Stimulated activated CD8-positive, alpha-beta memory T cell treated with anti-CD3 and anti-CD28 coated beads, Interleukin-12 subunit alpha, Interleukin-12 subunit beta, amount 100 ng/mL, for 24 hours (primary cell): Measurements from ENCODE around the gene COMT.

ENCODE experiments used
- DNase-seq: peaks from one replicate; pipeline ENCODE4 v3.0.0-alpha.2; 2020; ENCODE audit errors: extremely low read depth

COMT gene

DNA sequence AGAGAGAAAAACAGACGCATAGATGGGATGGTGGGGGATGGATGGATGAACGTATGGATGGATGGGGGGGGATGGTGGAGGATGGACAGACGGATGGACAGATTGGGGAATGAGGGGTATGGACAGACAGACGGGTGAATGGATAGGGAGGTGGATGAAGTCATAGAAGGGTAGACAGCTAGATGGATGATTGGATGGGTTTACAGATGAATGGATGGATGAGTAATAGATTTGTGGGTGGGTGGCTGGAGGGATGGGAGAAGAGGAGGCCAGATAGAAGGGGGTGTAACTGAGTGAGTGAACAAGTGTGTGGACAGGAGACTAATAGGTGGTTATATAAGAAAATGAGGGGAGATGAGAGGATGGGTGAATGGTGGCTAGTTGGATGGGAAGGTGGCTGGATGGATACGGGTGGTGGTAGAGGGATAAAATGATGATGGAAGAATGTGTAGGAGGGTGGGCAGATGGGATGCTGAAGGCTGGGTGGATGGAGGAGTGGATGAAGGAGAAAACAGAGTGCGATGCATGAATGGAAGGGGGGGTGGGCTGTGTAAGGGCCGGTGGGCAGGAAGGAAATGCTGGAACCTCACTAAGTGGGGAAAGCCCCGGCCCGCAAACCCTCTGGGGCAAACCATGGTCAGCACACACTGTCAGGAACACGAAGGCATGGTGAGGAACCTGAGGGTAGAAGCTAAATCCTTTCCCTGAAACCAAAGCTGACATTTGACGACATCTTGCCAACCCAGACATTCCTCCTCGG lies 53.5 kb downstream of the COMT start:
- no peak for DNase-seq

DNA sequence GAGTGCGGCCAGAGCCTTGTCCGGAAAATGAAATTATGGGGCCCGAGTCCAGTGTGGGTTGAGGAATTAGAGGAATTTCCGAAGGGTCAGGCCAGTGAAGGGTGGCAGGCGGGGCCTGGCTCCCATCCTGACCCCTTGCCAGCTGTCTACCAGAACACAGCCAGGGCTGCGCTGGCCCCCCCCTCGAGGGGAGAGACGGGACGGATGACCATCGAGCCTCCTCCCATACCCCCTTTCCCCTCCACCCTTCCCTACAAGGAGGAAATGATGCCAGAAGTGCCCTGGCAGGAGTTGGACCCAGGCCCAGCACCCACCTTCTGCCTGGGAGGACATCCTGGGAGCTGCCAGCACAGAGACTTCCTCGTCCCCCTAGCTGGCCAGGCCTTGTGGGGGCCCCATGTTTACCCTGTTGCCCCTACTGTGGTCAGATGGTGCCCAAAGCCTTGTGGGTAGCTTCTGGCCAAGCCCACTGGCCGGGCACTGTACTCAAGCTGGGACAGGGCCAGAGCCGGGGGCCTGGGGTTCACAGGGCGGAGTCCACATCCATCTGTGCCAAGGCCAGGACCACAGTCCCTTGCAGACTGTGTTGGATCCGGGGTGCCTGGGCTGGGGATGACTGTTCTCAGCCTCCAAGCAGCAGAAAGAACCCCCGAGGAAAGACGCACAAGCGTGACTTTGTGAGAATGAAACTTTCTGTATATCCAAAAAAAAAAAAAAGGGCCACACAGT lies 54.2 kb downstream of the COMT start:
- no peak for DNase-seq

DNA sequence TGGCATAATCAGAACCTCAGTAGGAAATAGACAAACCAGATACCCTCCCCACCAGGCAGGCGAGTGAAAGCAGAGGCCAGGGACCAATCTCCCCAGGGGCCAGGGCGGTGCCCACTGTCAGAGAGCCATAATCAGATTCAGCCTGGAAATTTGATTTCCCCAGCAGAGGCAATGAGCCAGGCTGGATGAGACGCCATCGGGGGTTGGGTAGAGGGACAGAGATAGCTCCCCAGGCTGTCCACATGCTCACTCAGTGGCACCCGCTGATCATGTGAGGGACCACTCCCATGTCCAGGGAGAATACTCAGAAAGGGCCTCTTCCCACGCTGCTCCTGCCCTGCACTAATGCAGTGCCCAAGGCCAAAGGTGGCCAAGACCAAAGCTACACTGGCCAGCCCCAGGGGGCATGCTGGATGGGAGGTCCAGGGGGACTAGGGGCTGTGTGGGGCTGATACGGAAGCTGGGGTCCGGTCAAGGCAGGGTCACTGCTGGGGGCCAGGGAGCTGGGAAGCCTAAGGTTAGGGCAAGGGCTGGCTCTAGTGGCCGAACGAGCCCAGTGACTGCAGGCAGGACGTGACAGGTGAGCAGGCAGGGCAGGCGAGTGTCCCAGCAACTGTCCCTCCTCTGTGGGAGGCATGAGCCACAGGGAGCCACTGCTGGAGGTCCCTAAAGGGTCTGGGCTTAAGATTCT lies 55.3 kb downstream of the COMT start:
- no peak for DNase-seq

DNA sequence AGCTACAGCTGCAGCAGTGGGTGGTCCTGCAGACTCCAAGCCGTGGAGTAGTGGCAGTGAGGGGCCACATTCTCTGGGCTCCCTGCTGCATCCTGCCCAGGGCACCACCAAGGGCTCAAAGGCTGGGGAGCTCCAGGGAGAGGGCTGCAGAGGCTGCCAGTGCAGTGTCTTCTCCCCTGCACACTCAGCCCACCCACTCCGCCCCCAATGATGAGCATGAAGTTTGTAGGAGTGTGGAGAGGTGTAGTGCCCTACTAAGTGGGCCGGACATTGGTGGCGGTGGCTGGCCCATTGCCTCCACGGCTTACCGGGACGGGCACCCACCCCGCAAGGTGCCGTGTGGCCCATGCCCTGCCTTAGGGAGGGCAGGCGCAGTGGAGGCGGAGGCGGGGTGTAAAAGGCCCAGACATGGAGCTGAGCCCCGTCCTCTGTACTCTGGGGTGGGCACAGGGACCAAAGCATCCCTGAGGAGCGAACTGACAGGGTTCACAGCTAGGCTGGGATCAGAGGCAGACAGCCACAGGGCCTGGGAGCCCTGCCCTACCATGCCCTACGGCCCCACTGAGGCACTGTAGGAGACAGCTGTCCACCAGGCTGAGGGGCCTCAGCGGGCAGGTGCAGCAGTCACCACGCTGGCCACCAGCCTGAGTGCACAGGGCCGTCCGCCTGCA lies 56.1 kb downstream of the COMT start:
- no peak for DNase-seq

DNA sequence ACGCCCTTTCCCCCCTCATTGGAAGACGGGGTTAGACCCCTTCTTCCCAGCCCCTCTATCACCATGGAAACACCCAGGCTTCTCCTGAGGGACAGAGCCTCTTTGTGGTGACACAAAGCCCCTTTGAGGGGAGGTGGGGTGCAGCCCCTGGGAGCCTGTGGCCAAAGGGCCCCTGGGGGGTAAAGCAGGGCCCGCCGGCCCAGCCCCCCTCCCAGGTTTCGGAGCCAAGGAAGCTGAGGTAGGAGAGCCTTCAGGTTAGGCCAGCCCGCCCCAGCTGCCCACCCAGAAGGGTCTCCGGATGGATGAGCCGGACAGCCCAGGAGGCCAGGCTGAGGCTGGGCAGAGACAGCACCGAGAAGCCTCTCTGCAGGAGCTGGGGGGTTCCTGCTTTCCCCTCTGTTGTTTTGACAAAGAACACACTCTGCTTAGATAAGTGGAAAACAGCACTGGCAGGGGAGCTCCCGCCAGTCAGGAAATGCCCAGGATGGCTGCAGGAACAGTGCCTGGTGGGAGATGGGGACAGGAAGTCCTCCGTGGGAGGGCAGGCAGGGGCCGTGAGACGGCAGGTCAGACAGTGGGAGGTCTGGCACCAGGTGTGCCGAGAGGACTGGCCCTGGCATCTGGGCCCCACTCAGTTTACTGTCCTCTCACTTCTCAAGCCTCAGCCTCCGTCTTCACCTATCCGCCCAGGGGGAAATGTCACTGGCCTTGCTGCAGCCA lies 56.8 kb downstream of the COMT start:
- DNase-seq: no peak

DNA sequence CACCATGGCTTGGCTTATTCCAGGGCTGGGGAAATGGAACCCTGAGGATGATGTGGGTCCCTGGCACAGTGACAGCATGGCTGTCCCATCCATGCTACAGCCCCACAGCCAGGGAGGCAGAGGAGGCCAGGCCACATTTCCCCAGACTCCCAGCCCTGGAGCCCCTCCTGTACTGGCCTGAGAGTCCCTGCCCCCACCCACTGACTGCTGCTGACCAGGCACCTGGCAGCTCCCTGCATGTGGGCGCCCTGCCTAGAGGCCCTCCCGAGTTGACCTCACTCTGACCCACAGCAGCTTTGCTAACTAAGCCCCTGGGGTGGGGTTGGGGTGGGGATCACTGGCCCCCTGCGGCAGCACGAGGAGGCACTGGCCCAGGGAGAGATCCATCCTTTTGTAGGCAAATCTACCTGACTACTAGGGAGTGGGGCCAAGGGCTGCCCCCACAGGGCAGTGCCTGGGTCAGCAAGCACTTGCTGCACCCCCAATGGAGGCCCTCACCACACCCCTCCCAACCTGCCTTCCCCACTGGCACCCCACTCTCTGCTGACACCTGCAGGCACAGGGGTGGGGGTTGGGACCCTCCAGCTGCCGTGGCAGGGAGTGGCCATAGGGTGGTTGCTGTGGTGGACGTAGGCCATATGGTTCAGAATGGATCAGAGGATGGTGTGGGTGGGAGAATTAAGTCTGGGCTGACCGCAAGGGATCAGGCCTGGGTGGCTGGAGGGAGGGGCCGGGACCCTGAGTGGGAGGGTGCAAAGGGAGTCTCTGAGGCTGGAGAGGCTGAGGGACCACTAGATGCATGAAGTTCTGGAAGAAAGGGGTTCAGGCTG lies 57.6 kb downstream of the COMT start:
- DNase-seq: no peak

DNA sequence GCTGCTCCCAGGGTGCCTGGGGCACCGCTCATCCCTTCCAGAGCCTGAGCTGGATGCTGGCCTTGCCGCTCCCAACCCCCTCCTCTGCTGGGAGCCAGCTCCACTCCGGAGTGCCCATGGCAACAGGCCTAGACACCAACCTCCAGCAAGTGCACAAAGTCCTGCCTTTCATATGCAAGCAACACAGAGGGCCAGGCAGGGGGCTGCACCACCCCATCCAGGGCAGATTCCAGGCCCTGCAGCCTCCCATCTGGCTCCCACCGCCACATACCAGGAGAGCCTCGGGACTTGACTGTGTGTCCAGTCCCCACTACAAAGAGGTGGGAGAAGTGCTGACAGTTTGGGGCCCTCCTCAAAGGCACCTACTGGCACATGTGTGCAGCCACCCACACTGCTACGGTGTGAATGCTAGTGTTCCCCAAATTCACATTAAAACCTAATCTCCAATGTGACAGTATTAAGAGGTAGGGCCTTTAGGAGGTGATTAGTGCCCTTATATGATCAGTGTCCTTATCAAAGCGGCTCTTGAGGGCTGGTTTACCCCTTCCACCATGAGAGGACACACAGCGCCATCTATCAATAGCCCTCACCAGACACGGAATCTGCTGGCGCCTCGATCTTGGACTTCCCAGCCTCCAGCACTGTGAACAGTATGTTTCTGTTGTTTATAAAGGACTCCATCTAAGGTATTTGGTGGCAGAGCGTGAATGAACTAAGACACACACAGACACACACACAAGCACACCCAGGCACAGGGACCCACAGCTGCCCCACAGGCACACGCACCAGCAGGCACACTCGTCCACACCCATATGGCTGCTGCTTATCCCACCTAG lies 58.9 kb downstream of the COMT start:
- no peak for DNase-seq

DNA sequence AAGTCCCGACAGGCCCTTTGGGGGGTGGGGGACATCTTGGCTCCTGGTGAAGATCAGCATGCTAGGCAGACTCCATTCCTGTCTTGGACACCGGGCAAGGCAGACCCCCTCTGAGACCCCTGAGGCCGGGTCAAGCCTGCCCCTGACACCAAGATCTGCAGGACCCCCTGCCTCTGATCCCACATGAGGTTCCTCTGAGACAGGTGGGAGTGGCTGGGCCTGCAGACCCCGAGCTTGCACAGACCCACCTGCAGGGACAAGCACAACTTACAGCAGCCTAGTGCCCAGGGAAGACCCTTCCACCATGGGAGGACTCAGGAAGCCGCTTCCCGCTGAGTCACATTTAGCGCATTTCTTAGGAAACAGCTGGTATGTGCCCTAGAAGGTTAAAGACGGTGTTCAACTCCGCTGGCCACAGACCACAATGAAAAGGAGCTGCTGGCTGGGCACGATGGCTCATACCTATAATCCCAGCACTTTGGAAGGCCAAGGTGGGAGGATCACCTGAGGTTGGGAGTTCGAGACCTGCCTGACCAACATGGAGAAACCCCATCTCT lies 59.6 kb downstream of the COMT start:
- no peak for DNase-seq

DNA sequence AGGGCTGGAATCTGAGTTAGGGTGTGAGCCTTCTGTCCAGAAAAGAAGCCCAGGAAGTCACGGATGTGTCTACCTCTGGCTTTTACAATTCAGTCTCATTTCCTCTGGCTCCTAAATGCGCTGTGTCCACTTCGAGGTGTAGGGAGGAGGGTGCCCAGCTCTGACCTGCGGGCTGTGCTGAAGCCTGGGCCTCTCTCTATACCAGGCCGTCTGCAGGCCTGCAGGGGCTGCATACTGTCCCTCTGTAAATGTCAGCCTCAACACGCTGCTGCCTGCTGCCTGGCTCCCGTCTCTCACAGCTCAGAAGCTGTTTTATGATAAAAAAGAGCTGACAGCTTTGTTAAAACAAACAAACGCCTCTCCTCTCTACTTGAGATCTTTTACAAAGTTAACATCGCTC lies 60.6 kb downstream of the COMT start:
- DNase-seq: no peak

DNA sequence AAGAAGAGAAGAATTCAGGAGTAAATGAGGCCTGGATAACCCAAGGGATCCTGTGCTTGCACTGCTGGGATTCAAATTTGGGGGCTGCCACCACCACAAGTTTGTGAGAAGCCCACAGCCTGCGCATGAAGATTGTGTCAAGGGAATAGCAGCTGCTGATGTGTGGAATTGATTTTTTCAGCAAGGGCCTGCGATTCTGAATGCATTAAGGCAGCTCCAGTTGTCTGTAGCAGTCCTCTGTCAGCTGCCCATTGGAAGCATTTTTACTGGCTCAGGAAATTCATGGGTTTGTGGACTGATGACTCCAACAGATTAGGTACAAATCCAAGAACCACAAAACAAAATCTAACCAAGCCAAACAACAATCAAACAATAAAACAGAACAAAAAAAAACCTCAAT lies 61.1 kb downstream of the COMT start:
- DNase-seq: no peak

DNA sequence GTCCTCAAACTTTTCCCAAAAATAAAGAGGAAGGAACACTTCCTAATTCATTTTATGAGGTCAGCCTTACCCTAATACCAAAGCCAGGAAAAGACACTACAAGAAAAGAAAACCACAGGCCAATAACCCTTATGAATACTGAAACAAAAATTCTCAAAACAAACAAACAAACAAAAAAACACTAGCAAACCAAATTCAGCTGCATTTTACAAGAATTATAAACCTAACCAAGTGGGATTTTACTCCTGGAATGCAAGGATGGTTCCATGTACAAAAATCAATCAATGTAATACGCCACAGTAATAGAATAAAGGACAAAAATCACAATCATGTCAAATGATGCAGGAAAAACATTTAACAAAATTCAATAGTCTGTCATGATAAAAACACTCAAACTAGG lies 61.7 kb downstream of the COMT start:
- no peak for DNase-seq

DNA sequence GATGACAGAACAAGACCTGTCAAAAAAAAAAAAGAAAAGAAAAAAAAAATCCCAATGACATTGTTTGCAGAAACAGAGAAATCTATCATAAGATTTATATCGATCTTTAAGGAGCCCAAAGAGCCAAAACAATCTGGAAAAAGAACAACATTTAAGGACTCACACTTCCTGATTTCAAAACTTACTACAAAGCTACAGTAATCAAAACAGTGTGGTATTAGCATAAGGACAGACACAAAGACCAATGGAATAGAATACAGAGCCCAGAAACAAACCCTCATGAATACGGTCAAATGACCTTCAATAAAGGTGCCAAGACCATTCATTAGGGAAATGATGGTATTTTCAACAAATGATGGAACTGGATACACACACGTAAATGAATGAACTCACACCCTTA lies 62.9 kb downstream of the COMT start:
- DNase-seq: no peak

DNA sequence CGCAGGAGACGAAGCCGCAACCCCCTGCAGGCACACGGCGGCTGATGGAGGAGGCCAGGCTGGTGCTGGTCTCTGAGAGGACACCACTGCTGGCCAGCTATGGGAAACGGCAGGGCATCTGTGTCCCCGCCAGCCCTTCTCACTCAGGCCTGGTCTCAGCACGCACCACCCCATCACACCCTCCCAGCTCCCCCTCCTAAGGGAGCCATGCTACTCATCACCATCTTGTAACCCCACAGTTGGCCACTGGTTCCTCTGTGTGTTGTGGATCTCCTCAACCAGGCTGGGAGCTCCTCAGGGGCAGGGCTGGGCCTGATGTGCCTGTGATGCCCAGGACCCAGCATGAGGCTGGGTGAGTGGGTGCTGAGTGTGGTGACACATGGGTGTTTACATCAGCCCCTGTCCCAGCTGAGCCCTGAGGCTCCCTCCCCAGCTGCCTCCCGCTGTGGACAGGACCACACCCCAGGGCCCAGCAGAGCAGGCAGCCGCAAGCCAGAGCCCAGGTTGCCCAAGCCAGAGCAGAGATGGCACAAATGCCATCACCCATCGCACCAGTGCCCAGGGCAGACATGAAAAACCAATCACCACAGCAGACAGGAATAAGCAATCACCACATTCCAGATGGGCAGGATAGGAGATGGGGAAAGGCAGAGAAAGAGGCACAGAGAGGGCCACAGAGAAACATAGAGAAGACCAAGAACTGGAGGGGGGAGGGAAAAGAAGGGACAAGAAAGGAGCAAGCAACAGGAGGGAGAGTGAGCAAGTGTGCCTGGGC lies 66.8 kb downstream of the COMT start:
- DNase-seq: no peak

DNA sequence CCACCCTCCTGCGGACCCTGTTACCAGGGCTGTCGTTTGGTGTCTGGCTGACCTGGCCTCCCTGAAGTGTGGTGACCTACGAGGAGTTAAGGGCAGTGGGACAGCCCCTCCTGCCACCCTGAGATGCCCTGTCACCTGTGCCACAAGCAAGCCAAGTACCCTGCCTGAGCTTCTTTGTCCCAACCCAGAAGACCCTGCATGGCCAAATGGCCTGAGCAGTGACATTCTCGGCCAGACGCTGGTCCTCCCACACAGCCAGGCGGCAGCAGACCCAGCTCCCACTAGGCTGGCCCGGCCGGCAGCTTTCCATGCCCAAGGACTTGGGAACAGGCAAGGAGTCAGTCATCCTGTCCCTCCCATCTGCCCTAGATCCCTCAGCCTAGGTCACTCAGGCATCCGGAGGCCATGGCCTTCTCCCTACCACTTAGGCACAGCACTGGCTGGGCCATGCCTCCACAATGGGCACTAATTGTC lies 67.5 kb downstream of the COMT start:
- no peak for DNase-seq

DNA sequence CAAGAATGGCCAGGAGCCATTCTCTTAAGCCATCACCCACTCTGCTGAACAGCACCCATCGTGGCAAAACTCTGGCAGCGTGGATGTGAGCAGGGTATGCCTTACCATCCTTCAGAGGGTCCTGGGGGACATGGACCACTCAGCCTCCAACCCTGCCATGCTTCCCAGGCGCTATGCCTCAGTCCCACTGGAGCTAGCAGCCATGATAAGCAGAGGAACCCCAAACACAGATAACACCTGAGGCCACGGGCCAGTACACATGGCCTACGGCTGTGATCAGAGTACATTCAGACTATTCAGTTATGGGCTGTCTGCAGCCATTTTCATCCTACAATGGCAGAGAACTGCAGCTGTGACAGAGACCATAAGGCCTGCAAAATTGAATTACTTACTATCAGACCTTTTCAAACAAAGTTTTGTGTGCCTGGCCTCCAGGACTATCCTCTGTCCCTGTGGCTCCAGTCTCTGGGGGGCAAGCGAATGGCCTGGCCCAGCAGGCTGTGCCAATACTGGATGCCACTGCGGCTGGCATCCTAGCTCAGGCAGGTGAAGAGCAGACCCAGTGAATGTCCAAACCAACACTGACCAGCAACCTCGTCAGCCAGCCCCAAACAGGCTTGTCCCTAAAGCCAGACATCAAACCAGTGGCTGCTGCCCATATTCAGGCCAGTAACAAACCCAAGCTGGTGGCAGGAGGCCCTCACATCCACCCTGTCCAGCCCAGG lies 68.2 kb downstream of the COMT start:
- no peak for DNase-seq

DNA sequence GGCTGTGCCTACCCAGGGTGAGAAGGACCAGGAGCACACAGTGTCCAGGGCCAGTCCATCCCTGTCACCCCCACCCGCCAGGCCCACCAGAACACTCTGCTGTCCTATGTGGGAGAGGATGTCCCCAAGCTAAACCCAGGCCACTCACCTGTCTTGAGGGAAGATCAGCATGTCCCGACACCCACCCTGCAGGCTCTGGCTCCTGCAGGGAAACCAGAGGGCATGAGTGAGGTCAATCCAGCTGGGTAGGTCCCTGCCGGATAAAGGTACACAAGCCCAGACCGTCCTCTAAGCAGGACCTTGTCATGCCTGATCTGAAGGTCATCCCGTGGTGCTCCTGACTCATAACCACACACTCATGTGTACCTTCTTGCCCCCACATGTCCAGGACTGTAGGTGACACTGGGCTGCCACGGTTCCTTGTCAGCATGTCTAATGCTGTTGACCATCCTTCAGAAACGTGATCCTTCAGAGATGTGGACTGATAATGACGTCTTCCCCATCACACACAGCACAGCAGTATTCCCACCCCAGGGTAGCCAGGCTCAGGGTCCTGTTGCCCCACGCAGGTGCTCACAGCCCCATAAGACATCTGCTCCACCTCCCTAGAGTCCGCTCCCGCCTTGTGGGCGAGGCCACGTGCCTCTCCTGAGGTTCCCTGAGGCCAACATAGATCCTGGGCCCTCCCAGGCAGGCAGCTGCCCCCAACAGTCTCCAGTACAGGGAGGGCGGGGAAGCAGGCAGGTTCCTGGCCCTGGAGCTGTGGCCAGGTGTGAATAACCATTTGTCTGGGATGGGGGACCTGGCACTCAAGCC lies 68.9 kb downstream of the COMT start:
- DNase-seq: no peak
